GM11168 (cell line): ENCODE results near the gene FAM24B.
"Not testable (repeated sequence)": the region's sequence is repeated elsewhere in the genome, so short reads cannot be mapped to it uniquely, and the experiment has no call there.

Experiments
- in situ Hi-C: fragments of 300-500 bp; cut with MboI; formaldehyde crosslinking; loops from one replicate; pipeline ENCODE4 v1.12.0; 2022; ENCODE audit warnings: low sequenced_read_pairs; ENCODE audit not compliant: unreplicated experiment

FAM24B gene

GRCh38 chr10:122861711-122862161, 17.6 kb downstream of the FAM24B start:
- in situ Hi-C loops: no loop called here

- in situ Hi-C loops: no loop called here
These were observed 19.9 kb downstream of the FAM24B start for GRCh38 chr10:122859527-122859926.

DNA sequence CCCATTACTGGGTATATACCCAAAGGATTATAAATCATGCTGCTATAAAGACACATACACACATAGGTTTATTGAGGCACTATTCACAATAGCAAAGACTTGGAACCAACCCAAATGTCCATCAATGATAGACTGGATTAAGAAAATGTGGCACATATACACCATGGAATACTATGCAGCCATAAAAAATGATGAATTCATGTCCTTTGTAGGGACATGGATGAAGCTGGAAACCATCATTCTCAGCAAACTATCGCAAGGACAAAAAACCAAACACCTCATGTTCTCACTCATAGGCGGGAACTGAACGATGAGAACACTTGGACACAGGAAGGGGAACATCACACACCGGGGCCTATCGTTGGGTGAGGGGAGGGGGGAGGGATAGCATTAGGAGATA, 21.3 kb downstream of the FAM24B start:
- in situ Hi-C loops: not testable (repeated sequence)

DNA sequence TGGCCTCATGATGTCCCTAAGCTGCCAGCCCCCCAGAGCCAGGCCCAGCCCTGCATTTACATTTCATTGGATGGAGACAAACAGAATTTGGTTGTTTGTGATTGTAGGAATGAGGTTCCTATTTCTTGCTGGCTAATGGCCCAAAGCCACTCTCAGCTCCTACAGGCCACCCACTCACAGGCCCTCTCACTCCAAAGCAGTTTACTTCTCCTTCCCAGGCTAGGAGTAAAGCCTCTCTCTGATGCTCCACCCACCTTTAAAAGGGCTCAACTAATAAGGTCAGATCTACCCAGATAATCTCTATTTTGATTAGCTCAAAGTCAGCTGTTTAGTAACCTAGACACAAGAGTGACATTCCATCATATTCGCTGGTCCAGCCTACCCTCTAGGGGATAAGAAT, 22.5 kb downstream of the FAM24B start:
- in situ Hi-C loops: no loop called here

- in situ Hi-C loops: no loop called here
These were observed 23.6 kb downstream of the FAM24B start for GRCh38 chr10:122855745-122856144.

DNA sequence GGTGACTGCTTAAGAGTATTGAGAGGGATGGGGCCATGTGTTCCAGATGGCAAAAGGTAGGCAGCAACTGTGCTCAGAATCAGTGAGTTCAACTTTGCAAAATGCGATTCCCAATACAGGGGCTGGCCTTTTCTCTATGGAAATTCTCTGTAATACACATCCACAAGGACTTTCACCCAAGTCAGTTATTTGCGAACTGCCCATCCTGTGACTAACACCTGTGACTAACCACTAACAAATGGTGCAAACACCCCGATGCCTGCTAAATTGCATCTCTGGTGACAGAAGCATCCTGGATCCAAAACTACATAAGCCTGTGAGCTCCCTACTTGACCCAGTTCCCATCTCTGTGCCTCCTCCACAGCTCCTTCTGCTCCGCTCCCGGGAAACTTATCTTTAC, 24.7 kb downstream of the FAM24B start:
- in situ Hi-C loops: no loop called here

GRCh38 chr10:122853665-122854313, 25.6 kb downstream of the FAM24B start:
- in situ Hi-C loops: no loop called here

- in situ Hi-C loops: no loop called here
These were observed 27.1 kb downstream of the FAM24B start for GRCh38 chr10:122852261-122852660.

- in situ Hi-C loops: no loop called here
These were observed 28.4 kb downstream of the FAM24B start for GRCh38 chr10:122850705-122851640.

DNA sequence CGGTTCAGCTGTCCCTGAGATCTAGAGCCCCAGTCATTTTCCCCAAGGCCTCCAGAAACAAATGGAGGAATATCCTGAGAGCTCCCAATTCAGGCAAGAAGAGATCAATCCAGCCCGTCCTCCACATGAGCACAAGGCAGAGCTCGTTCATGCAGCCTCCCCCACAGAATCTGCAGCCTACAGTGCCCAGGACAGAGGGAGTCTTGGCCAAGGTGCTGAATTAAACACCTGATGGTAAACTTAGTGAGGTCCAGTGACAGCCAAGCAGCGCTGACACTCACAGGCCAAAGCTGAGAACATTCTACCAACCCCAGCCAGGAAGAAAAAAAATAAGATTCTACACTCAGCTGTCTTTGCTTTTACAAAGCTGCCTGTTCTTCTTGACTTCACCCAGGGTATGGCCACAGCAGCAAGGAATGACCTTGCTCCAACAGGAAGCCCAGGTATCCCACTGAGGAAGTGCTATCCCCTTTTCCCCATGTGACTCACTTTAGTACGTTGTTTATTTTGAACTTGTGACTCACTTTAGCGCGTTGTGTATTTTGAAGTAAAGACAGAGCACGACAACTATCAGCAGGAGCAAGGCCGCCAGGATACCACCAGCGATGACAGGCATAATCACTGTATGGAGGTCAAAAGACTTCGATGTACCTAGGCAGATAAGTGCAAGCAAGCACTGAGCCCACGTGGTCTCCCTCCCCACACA, 29.3 kb downstream of the FAM24B start:
- in situ Hi-C loops: no loop called here

DNA sequence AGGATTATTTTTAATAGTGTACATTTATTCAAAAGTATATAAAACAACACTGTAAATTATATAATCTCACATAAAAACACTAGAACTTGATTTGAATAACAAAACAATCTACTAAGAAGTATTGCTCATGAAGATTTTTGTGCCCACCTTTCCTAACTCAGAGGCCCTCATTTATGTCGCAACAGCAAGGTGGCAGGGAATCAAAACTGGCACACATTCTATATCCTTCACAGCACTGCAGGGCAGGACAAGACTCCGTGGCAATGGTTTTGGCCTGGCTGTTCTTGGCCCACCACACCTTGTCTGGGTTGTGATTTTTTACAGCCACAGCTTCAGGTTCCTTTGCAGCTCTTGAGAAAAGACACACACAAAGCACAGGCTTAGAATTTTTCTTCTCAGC, 30.3 kb downstream of the FAM24B start:
- in situ Hi-C loops: no loop called here

DNA sequence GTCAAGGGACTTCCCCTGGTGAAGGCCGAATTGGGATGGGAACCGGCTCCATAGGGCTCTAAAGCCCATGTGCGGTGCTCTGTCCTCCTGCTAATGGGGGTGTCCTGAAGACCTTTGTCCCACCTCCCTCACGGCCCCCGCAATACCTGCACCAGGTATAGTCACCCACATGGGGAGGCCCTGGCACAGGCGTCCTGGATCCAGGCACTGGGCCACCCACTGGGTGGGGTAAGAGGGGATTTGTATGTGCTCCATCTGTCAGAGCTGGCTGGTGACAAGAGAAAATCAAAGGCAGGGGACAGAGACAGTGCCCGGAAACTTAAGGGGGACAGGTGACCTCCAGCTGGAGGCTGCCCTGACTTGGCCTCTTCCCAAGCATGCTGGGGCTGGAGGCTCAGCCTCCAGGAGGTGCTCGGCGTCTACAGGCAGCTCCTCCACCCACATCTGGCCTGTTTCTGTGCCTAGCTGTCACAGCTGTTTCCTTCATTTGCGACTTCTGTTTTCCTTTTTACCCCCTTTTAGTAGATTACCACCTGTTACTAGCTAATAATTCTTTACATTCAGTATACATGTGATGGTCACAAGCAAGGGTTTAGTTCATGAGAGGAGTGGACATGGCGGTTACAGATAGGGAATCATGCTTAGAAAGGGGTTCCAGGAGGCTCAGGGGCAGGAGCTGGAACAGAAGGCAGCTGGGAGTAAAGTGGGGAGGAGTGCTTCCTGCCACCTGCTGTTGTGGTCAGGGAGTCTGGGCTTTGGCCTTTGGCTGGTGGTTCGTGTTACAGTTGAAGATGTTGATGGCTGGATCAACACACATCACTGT, 31.4 kb downstream of the FAM24B start:
- in situ Hi-C loops: no loop called here

DNA sequence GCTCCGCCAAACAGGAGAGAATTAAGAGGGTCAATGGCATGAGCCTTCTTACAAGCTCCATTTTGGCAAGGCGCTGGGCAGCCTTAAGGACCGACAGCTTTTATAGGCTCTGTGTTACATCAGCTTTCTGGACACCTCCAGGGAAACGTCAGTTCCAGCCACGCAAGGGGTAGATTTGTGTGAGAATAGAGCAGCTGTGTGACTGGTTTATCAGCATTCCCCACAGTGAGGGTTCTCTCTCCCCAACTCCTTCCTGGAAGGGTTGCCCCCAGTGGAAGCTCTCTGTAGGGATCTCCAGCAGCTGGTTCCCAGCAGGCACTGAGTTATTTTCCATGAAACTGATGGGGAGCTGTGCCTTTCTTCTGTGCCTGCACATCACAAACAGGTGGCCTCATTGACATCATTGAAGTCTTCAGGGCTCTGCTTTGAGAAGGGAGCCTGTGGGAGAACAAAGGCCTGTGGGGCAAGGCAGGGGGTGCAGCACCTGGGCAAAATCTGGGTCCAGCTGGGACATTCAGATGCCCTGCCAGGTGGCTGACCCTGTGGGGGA, 33.5 kb downstream of the FAM24B start, which contains the start of gene CUZD1:
TSS of gene CUZD1 (minus strand) at position 75 of the 550 bp plus-strand sequence. CDS start at position 61, 14 bp downstream.
- in situ Hi-C loops: no loop called here

GRCh38 chr10:122844146-122844545, 35.2 kb downstream of the FAM24B start:
- in situ Hi-C loops: no loop called here

DNA sequence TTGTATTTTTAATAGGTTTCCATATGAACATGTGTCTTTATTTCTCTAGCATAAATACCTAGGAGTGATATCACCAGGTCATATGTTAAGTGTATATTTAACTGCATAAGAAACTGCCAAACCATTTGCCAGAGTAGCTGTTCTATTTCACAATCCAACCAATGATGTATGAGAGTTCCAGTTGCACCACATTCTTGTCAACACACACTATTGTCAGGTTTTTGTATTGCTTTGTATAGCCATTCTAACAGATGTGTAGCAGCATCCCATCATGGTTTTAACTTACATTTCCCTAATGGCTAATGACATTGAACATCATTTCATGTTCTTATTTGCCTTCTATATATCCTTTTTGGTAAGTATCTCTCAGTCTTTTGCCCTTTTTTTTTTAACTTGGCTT, 37.8 kb downstream of the FAM24B start:
- in situ Hi-C loops: no loop called here

DNA sequence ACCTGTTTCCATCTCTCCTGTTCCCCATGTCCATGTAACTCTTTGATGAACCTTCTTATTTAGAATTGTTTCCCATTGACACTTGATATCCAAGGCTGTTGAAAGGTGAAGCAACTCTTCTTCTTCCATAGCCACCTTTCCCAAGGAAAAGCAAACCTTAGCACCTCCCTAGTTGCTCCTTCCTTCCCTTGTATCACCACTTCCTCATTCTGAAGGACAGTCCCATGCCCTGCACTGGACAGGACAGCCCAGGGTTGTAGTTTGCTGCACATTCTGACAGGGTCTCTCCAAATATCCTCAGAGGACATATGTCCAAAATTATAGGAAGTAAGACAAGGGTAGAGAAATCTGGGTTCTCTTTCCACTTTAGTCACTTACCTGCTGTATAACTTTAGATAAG, 39.9 kb downstream of the FAM24B start:
- in situ Hi-C loops: no loop called here

DNA sequence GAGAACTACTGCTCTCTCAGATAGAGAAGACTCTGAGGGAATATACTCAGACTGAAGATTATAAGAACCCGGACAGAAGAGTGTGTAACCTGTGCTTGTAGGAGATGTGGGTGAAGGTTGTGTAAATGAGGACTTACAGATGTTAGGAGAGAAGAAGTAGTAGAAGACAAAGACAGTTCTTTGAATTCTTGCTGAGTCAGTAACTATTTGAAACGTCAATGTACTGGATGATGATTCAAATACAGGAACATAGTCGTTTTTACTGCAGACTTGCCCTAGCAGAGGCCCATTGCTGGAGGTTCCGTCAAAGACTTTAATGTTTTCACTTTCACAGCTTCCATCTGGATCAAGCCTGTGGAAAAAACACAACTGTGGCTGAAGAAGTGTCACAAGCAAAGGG, 40.5 kb downstream of the FAM24B start:
- in situ Hi-C loops: no loop called here

GRCh38 chr10:122835908-122836307, 43.5 kb downstream of the FAM24B start:
- in situ Hi-C loops: no loop called here

DNA sequence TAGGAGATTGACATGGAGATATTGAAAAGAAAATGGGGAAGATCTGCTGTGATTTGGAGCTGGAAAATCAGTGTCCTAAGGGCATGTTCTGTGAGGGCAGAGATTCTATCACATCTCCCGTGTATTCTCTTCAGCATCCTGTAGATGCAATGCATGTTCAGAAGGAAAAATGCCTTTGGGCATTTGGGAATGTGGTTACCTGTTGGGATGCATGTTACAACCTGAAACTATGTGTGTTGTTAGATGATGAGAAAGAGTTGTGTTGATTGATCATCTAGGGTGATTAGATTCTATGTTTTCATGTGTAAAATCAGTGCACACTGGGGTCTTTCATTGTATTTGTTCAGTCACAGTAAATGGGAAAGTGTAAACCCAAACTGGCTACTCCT, 48.4 kb downstream of the FAM24B start:
- in situ Hi-C loops: no loop called here
